ENCODE results near the gene TCAP. TPM values are rescaled to one million over a fixed set of nuclear protein-coding genes. Genes with fewer than 3 reads are reported as not detected.
A peak's percentile ranks its signal among the peaks of the same experiment; 100 is the strongest.

TCAP gene
- total and polyA plus RNA-seq, 12 donors, result 2,452 to 6,290 (median 4,242) TPM

GRCh38 chr17:39679521-39680192, 14.5 kb downstream of the TCAP start:
- Histone ChIP-seq H3K9me3 (no peaks in the 10 kb centered on the region), H3K27ac (peak overlapping the region; percentile 61 to 95 (median 89)), H3K4me1 (peaks cover 33 to 62% (median 53%) of the 10 kb centered on the region in 9 donors), H3K27me3 (no peaks in the 10 kb centered on the region), H3K4me3 (no peak overlapping the region), H3K36me3 (peaks cover 0 to 41% (median 0%) of the 10 kb centered on the region in 9 donors)
- no peak for TF ChIP-seq CTCF (IDR thresholded peaks at IDR 0.05)
- DNase-seq (no peak), ATAC-seq (peak; percentile 40 to 65 (median 48))
- intact Hi-C loops (cut with DNase I), result loop anchor here in 1 of 10 donors (10.0 kb wide), 1 partner anchor 55 kb away; the partner anchor contains the start of gene PPP1R1B
- WGBS, 2 donors, result 49 to 54% methylated on average over 12 of the region's 12 CpGs

GRCh38 chr17:39683295-39683939, 18.3 kb downstream of the TCAP start:
- Histone ChIP-seq H3K36me3 (peaks cover 0 to 49% (median 0%) of the 10 kb centered on the region in 9 donors), H3K27ac (no peak overlapping the region), H3K4me3 (no peak overlapping the region), H3K9me3 (no peaks in the 10 kb centered on the region), H3K4me1 (peaks cover 9 to 37% (median 27%) of the 10 kb centered on the region in 9 donors), H3K27me3 (no peaks in the 10 kb centered on the region)
- DNase-seq (no peak), ATAC-seq (no peak)
- no peak for TF ChIP-seq CTCF (IDR thresholded peaks at IDR 0.05)
- intact Hi-C loops (cut with DNase I), result no loop called here
- 87 to 91% methylated on average over 9 of the region's 9 CpGs for WGBS, 2 donors

- ATAC-seq, result no peak
- Histone ChIP-seq H3K4me3 (no peak overlapping the region), H3K9me3 (no peaks in the 10 kb centered on the region), H3K27ac (no peak overlapping the region), H3K27me3 (no peaks in the 10 kb centered on the region), H3K4me1 (peaks cover 2 to 33% (median 23%) of the 10 kb centered on the region in 9 donors), H3K36me3 (peaks cover 0 to 49% (median 0%) of the 10 kb centered on the region in 9 donors)
- intact Hi-C loops (cut with DNase I), result loop anchor here in 3 of 10 donors (5.0 kb wide), 1 partner anchor 48 kb away; the partner anchor contains the start of gene MIEN1 (in 3 of the 3)
- no peak for TF ChIP-seq CTCF (IDR thresholded peaks at IDR 0.05)
- DNase-seq, result no peak
- 92 to 93% methylated on average over 12 of the region's 12 CpGs for WGBS, 2 donors
Measured at GRCh38 chr17:39684369-39685192, 19.4 kb downstream of the TCAP start.

GRCh38 chr17:39687101-39687545, 22.0 kb downstream of the TCAP start:
- peaks cover 2 to 19% (median 14%) of the 10 kb centered on the region in 9 donors for H3K4me1 ChIP-seq
- DNase-seq, result no peak
- no peaks in the 10 kb centered on the region for H3K27me3 ChIP-seq
- peak overlapping the region in 9 of 10 donors; percentile 62 to 80 (median 68) for H3K4me3 ChIP-seq
- intact Hi-C loops (cut with DNase I), result loop anchor here in 3 of 10 donors (5.0 kb wide), 1 partner anchor 45 kb away; the partner anchor contains the start of gene MIEN1 (in 3 of the 3)
- 57 to 62% methylated on average over 6 of the region's 6 CpGs for WGBS, 2 donors
- H3K36me3 ChIP-seq, result peaks cover 0 to 34% (median 0%) of the 10 kb centered on the region in 9 donors
- H3K9me3 ChIP-seq, result no peaks in the 10 kb centered on the region
- TF ChIP-seq CTCF (IDR thresholded peaks at IDR 0.05), result no peak
- no peak for ATAC-seq
- peak overlapping the region; percentile 88 to 98 (median 94) for H3K27ac ChIP-seq
